ENCODE measurements around the gene ITGA4. TPM values are rescaled to one million over a fixed set of nuclear protein-coding genes. Genes with fewer than 3 reads are reported as not detected.

Gene ITGA4
- total RNA-seq, 1 experiment from 2014 or later, result 2.7 TPM

DNA sequence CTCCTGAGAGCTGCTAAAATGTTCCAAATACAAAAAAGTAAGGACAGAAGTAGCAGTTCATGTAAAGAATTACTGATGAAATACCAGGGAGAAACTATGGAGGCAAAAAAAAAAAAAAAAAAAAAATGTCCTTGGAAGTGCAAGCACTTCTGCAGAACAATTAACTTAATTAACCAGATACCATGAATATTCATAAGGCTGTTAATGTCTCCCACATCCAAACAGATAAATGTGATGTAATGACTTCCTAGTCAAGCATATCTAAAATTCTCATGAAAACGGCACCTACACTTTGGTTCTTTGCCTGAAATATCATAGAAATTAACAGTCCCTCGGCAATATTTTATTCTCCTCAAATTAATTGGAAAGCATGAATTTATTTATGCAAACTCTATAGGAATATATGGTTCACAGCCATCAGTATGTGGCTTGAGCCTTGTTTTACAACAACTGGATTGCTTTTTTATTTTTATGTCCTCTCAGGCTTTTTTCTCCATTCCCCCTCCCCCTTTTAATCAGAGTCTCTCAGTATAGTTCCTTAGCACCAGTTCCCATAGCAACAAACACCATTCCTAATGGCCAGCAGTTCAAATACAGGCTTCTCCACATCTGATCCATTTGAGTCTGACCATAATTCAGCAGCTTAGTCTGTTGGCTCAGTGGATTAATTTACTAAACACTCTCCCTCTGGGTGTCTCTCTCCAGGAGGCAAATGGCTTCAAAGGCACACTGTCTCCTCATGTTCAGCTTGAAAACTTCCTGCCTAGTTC, 97.1 kb downstream of the ITGA4 start:
- DNase-seq (ENCODE audit: low spot score) (no peak), ATAC-seq (0 out of 2 replicates have a peak, but pooled peaks have one; percentile 28)
- TF ChIP-seq FOXJ3 (CRISPR knock-in tag; IDR thresholded peaks at IDR 0.05; ENCODE audit: borderline replicate concordance), result no peak
- TF ChIP-seq CREM (CRISPR knock-in tag; IDR thresholded peaks at IDR 0.05), result no peak
- no peak overlapping the region for H3K4me3 Mint-ChIP-seq
- H3K36me3 Mint-ChIP-seq, result no peaks in the 10 kb centered on the region
- no peaks in the 10 kb centered on the region for H3K27me3 Mint-ChIP-seq (ENCODE audit: low read depth)
- H3K9me3 Mint-ChIP-seq, result no peaks in the 10 kb centered on the region
- CTCF ChIA-PET, result no interaction called here
- POLR2A ChIA-PET, result interaction anchor here (0.6 kb wide), 1 partner anchor 32 kb away, joined by 5 read pairs; no protein-coding TSS in a partner anchor
- no peak overlapping the region for H3K27ac Mint-ChIP-seq
- H3K4me1 Mint-ChIP-seq, result peaks cover 13% of the 10 kb centered on the region

DNA sequence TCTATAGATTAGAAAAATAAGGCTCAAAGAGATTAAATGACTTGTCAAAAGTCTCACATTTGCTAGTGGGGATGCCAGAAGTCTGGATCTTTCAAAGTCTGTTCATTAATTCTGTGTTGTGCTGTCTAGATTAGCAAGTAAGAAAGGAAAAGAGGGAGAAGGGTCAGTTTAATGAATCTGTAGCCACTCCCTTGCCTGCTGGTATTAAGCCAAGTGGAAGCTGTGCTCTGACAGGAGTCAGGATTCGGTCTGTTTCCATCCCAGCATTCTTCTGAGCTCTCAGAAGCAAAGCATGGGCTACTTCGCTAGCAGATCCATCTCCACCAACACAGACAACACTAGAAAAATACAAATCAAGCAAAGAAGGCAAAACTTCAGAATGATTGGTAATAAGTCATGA, 101.2 kb downstream of the ITGA4 start:
- no peak for ATAC-seq

DNA sequence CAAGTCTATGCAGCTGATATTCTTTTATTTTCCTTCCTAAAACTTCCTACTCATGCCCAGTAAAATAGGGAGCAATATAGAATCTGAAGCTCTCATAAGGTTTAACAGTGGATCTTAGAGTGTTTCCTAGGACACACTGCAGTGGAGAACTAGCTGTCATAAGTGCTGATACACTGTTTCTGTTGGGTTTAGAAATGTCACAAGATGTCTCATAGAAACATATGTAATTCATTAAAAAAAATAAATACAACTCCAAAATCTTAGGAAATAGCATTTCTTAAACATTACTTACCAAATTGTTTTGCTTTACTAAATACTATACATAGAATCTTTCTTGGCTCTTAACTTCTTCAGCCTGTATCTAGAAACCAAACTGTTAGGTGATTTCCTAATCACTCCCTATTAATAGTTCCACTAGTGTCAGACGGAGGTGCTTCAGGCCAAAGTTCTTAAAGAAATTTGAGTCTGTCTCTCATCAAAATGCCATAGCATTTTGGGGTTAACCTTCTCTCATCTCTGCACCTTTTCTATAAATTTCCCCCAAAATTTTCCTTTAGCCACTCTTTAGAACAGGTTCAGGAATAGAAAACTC, 106.0 kb downstream of the ITGA4 start:
- no peak for ATAC-seq
- DNase-seq (ENCODE audit: low spot score), result no peak
- Mint-ChIP-seq H3K9me3 (peaks cover 10% of the 10 kb centered on the region), H3K4me3 (no peak overlapping the region), H3K27ac (no peak overlapping the region), H3K27me3 (ENCODE audit: low read depth) (no peaks in the 10 kb centered on the region), H3K36me3 (no peaks in the 10 kb centered on the region), H3K4me1 (peaks cover 4% of the 10 kb centered on the region; the same call in 1 of the 2 replicates)
- CTCF ChIA-PET, result no interaction called here
- POLR2A ChIA-PET, result no interaction called here
- TF ChIP-seq JUN (CRISPR knock-in tag; IDR thresholded peaks at IDR 0.05), result no peak
- TF ChIP-seq, protein P1, sequence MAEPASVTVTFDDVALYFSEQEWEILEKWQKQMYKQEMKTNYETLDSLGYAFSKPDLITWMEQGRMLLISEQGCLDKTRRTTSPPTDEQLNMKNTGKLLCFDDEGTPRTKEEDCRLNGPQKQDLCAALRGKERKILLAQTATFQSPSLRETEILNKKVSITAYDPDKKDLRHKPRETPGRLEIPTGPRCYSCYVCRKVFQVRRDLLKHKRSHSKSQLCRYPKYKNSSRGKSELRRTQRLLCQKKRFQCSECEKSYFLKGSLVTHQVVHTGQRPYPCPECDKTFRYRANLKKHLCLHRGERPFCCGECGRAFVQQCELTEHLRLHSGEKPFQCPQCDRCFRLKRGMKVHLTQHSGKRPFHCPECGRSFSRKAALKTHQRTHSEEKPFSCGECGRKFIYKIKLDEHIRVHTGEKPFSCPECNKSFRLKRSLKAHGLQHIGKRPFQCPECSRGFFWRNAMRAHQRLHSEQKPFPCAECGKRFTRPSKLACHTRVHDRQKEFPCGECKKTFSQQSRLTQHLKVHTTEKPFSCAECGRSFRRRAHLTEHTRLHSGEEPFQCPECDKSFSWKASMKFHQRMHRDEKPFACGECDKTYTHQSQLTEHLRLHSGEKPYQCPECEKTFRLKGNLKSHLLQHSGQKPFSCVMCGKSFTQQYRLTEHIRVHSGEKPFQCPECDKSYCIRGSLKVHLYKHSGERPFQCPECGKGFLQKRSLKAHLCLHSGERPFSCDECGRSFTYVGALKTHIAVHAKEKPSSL (CRISPR knock-in tag; conservative IDR thresholded peaks at IDR 0.05), result no peak
- TF ChIP-seq, protein P2, sequence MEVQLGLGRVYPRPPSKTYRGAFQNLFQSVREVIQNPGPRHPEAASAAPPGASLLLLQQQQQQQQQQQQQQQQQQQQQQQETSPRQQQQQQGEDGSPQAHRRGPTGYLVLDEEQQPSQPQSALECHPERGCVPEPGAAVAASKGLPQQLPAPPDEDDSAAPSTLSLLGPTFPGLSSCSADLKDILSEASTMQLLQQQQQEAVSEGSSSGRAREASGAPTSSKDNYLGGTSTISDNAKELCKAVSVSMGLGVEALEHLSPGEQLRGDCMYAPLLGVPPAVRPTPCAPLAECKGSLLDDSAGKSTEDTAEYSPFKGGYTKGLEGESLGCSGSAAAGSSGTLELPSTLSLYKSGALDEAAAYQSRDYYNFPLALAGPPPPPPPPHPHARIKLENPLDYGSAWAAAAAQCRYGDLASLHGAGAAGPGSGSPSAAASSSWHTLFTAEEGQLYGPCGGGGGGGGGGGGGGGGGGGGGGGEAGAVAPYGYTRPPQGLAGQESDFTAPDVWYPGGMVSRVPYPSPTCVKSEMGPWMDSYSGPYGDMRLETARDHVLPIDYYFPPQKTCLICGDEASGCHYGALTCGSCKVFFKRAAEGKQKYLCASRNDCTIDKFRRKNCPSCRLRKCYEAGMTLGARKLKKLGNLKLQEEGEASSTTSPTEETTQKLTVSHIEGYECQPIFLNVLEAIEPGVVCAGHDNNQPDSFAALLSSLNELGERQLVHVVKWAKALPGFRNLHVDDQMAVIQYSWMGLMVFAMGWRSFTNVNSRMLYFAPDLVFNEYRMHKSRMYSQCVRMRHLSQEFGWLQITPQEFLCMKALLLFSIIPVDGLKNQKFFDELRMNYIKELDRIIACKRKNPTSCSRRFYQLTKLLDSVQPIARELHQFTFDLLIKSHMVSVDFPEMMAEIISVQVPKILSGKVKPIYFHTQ (CRISPR knock-in tag; IDR thresholded peaks at IDR 0.05), result no peak
- TF ChIP-seq, protein P3, sequence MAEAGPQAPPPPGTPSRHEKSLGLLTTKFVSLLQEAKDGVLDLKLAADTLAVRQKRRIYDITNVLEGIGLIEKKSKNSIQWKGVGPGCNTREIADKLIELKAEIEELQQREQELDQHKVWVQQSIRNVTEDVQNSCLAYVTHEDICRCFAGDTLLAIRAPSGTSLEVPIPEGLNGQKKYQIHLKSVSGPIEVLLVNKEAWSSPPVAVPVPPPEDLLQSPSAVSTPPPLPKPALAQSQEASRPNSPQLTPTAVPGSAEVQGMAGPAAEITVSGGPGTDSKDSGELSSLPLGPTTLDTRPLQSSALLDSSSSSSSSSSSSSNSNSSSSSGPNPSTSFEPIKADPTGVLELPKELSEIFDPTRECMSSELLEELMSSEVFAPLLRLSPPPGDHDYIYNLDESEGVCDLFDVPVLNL (CRISPR knock-in tag; IDR thresholded peaks at IDR 0.05; ENCODE audit: borderline replicate concordance, low read depth), result no peak

More for the DNA sequence above, 101.2 kb downstream of the ITGA4 start:
- Mint-ChIP-seq H3K4me3 (no peak overlapping the region), H3K9me3 (peaks cover 5% of the 10 kb centered on the region), H3K4me1 (peaks cover 9% of the 10 kb centered on the region), H3K27ac (no peak overlapping the region), H3K36me3 (no peaks in the 10 kb centered on the region), H3K27me3 (ENCODE audit: low read depth) (no peaks in the 10 kb centered on the region)
- no peak for DNase-seq (ENCODE audit: low spot score)
- TF ChIP-seq GRHL2 (CRISPR knock-in tag; IDR thresholded peaks at IDR 0.05; ENCODE audit: insufficient replicate concordance, severe bottlenecking) (no peak), TEAD4 (CRISPR knock-in tag; IDR thresholded peaks at IDR 0.05) (no peak), ZNF317 (CRISPR knock-in tag; IDR thresholded peaks at IDR 0.05; ENCODE audit: borderline replicate concordance, low read depth) (no peak), SP1 (CRISPR knock-in tag; conservative IDR thresholded peaks at IDR 0.05) (no peak), ZNF416 (CRISPR knock-in tag; IDR thresholded peaks at IDR 0.05) (no peak), ZNF396 (CRISPR knock-in tag; IDR thresholded peaks at IDR 0.05; ENCODE audit: borderline replicate concordance) (no peak)
- ChIA-PET POLR2A (no interaction called here), CTCF (no interaction called here)
